A673 (cell line): ENCODE data around the gene TNS1. TPM values are rescaled to one million over a fixed set of nuclear protein-coding genes. Genes with fewer than 3 reads are reported as not detected.

Source experiments
- BruUV-seq: library from RNA; stranded (reverse); fragments of 400-500 nt; replicated peaks from 2 replicates; lab custom pipeline; 2021; lab: Mats Ljungman, UMichigan
- CTCF ChIA-PET: fragments of 300-600 bp; sonication (Branson Sonifier 250); formaldehyde crosslinking; loops from one replicate; lab custom pipeline; 2022; ENCODE audit warnings: antibody characterized with exemption; lab: Charles Lee
- POLR2A ChIA-PET: fragments of 300-600 bp; sonication (Branson Sonifier 250); formaldehyde crosslinking; loops from one replicate; lab custom pipeline; 2022; ENCODE audit warnings: antibody characterized with exemption; ENCODE audit not compliant: low non-redundant PET; lab: Charles Lee
- DNase-seq: peaks from one replicate; pipeline ENCODE4 v3.0.0-alpha.2; 2015; ENCODE audit warnings: low spot score
- H3K27ac ChIP-seq: fragments of 200-600 bp; sonication (generic); 2 replicates; pipeline ENCODE4 v1.5.1; 2016; ENCODE audit warnings: mixed run types, low read depth, mild to moderate bottlenecking, mixed read lengths, antibody characterized with exemption, low read length; ENCODE audit not compliant: poor library complexity, severe bottlenecking
- H3K27me3 ChIP-seq: fragments of 200-600 bp; sonication (generic); replicated peaks from 2 replicates; pipeline ENCODE4 v1.6.1; 2017; ENCODE audit warnings: mixed run types, low read depth, mild to moderate bottlenecking, mixed read lengths, antibody characterized with exemption, low read length; ENCODE audit not compliant: insufficient read depth, poor library complexity
- H3K36me3 ChIP-seq: fragments of 200-600 bp; sonication (generic); 2 replicates; pipeline ENCODE4 v1.6.1; 2016; ENCODE audit warnings: mixed run types, mild to moderate bottlenecking, mixed read lengths, antibody characterized with exemption, low read length; ENCODE audit not compliant: insufficient read depth, poor library complexity, severe bottlenecking
- H3K4me1 ChIP-seq: fragments of 200-600 bp; sonication (generic); 2 replicates; pipeline ENCODE4 v1.6.1; 2017; ENCODE audit warnings: mixed run types, mild to moderate bottlenecking, mixed read lengths, antibody characterized with exemption, low read length; ENCODE audit not compliant: insufficient read depth, poor library complexity, severe bottlenecking
- H3K4me3 ChIP-seq: fragments of 200-600 bp; sonication (generic); 2 replicates; pipeline ENCODE4 v1.5.1; 2016; ENCODE audit warnings: low read depth, mixed run types, mild to moderate bottlenecking, mixed read lengths, low read length; ENCODE audit not compliant: poor library complexity, severe bottlenecking
- H3K9me3 ChIP-seq: fragments of 200-600 bp; sonication (generic); 2 replicates; pipeline ENCODE4 v1.6.1; 2016; ENCODE audit warnings: mixed run types, low read depth, mild to moderate bottlenecking, mixed read lengths, antibody characterized with exemption, low read length; ENCODE audit not compliant: poor library complexity, severe bottlenecking
- EZH2 ChIP-seq: fragments of 200-600 bp; sonication (generic); IDR thresholded peaks from 2 replicates; pipeline ENCODE4 v1.6.1; 2017; ENCODE audit warnings: borderline replicate concordance, low read depth, mild to moderate bottlenecking, mixed read lengths, antibody characterized with exemption, low read length; ENCODE audit not compliant: poor library complexity, severe bottlenecking
- intact Hi-C: fragments of 100-400 bp; cut with micrococcal nuclease; formaldehyde crosslinking; loops from one replicate; pipeline ENCODE4 v1.10.0; 2022; ENCODE audit not compliant: unreplicated experiment
- total RNA-seq: library from RNA; stranded (reverse); gene quantifications from 2 replicates; pipeline ENCODE4 v1.2.3, GENCODE V29; 2021
- TF ChIP-seq, protein P1 (sequence below): fragments of 300-800, 200-600 bp; sonication (generic); conservative IDR thresholded peaks from 2 replicates; pipeline ENCODE4 v1.5.1; 2017; ENCODE audit warnings: low read depth, mild to moderate bottlenecking, antibody characterized with exemption, low read length, moderate library complexity, mixed read lengths

The TNS1 gene
- total RNA-seq, 1 experiment from 2014 or later, result 99.6 TPM

GRCh38 chr2:217863883-217864282, 138.9 kb downstream of the TNS1 start:
- no peak overlapping the region for H3K4me3 ChIP-seq
- POLR2A ChIA-PET, result no interaction called here
- DNase-seq, result no peak
- H3K9me3 ChIP-seq, result no peaks in the 10 kb centered on the region
- no peaks in the 10 kb centered on the region for H3K27me3 ChIP-seq
- BruUV-seq, result no TSS peak
- TF ChIP-seq, protein P1, sequence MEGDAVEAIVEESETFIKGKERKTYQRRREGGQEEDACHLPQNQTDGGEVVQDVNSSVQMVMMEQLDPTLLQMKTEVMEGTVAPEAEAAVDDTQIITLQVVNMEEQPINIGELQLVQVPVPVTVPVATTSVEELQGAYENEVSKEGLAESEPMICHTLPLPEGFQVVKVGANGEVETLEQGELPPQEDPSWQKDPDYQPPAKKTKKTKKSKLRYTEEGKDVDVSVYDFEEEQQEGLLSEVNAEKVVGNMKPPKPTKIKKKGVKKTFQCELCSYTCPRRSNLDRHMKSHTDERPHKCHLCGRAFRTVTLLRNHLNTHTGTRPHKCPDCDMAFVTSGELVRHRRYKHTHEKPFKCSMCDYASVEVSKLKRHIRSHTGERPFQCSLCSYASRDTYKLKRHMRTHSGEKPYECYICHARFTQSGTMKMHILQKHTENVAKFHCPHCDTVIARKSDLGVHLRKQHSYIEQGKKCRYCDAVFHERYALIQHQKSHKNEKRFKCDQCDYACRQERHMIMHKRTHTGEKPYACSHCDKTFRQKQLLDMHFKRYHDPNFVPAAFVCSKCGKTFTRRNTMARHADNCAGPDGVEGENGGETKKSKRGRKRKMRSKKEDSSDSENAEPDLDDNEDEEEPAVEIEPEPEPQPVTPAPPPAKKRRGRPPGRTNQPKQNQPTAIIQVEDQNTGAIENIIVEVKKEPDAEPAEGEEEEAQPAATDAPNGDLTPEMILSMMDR, result no peak
- TF ChIP-seq EZH2, result no peak
- H3K4me1 ChIP-seq, result no peaks in the 10 kb centered on the region
- CTCF ChIA-PET, result no interaction called here
- no peak overlapping the region for H3K27ac ChIP-seq
- intact Hi-C loops, result no loop called here
- peaks cover 15% of the 10 kb centered on the region for H3K36me3 ChIP-seq

- Histone ChIP-seq H3K27me3 (no peaks in the 10 kb centered on the region), H3K36me3 (no peaks in the 10 kb centered on the region), H3K27ac (no peak overlapping the region), H3K4me1 (peaks cover 7% of the 10 kb centered on the region), H3K9me3 (no peaks in the 10 kb centered on the region), H3K4me3 (no peak overlapping the region)
- ChIA-PET CTCF (interaction anchor here (0.6 kb wide), 1 partner anchor 132 kb away, joined by 4 read pairs; no protein-coding TSS in a partner anchor), POLR2A (no interaction called here)
- no peak for DNase-seq
- intact Hi-C loops, result no loop called here
- no TSS peak for BruUV-seq
- TF ChIP-seq, protein P1, result no peak
- no peak for TF ChIP-seq EZH2
These were observed 141.4 kb downstream of the TNS1 start for GRCh38 chr2:217861334-217861877.

- ChIA-PET CTCF (no interaction called here), POLR2A (no interaction called here)
- Histone ChIP-seq H3K4me3 (no peak overlapping the region), H3K9me3 (no peaks in the 10 kb centered on the region), H3K4me1 (peaks cover 7% of the 10 kb centered on the region), H3K27ac (no peak overlapping the region), H3K36me3 (no peaks in the 10 kb centered on the region), H3K27me3 (no peaks in the 10 kb centered on the region)
- BruUV-seq, result no TSS peak
- no peak for DNase-seq
- intact Hi-C loops, result no loop called here
- no peak for TF ChIP-seq EZH2
- TF ChIP-seq, protein P1, result no peak
These were observed 142.9 kb downstream of the TNS1 start for GRCh38 chr2:217859926-217860325.
